22Rv1 (cell line): ENCODE data around the gene FRMD3.

Experiments used
- ZFX ChIP-seq: fragments of 450-650 bp; IDR thresholded peaks from 2 replicates; pipeline ENCODE4 v1.6.1; 2017; ENCODE audit warnings: antibody characterized with exemption, borderline replicate concordance
- TF ChIP-seq, protein P1 (sequence below): fragments of 450-650 bp; IDR thresholded peaks from 2 replicates; pipeline ENCODE4 v1.5.1; 2017; ENCODE audit warnings: mild to moderate bottlenecking

DNA sequence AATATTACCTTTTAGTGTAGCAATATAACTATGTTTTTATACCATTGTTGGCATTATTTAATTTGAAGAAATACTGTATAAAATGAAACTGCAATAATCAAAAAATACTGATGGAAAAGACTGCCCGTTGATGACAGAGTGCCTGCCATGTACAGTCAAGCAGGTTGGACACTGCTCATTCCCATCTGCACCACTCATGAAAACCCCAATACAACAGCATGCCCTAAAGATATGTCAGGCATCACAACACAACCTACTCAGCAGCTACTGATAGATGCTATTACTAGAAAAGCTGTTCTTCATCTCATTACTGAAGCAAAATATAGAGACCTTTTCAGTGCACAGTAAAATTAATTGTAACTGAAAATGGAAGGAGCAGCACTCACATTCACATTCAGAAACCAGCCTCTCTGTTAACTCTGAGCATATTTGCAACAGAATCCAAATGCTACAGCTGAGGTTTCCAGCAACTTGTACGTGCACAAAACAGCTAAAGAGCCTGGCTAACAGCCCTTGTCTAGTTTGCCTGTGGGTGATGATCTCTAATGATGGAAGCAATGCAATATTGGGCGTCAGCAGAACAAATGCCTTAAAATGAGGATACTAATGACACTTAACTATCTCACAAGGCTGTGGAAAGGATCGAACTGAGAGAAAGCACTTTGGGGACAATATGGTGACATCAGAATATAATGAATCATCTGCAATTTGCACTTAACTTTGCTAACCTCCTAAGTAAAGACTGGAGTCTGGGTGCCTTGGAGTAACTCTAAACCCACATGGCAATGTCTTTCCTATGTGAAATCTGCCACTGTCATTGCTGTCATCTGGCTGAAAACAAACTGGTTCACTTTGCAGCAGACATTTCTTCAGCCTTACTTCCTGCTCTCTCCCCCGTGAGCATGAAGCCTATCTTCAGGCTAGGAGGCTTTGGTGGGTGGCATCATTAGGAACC is 280.0 kb downstream of the FRMD3 start:
- TF ChIP-seq, protein P1, sequence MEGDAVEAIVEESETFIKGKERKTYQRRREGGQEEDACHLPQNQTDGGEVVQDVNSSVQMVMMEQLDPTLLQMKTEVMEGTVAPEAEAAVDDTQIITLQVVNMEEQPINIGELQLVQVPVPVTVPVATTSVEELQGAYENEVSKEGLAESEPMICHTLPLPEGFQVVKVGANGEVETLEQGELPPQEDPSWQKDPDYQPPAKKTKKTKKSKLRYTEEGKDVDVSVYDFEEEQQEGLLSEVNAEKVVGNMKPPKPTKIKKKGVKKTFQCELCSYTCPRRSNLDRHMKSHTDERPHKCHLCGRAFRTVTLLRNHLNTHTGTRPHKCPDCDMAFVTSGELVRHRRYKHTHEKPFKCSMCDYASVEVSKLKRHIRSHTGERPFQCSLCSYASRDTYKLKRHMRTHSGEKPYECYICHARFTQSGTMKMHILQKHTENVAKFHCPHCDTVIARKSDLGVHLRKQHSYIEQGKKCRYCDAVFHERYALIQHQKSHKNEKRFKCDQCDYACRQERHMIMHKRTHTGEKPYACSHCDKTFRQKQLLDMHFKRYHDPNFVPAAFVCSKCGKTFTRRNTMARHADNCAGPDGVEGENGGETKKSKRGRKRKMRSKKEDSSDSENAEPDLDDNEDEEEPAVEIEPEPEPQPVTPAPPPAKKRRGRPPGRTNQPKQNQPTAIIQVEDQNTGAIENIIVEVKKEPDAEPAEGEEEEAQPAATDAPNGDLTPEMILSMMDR, result no peak
- no peak for TF ChIP-seq ZFX
